ENCODE measurements around the gene ACYP1. TPM values are rescaled to one million over a fixed set of nuclear protein-coding genes. Genes with fewer than 3 reads are reported as not detected.

Gene ACYP1
- total RNA-seq, 4 donors from 2014 or later: 4.2 to 24.3 (median 9.9) TPM

- TF ChIP-seq CTCF (IDR thresholded peaks at IDR 0.05): no peak
- no peak for TF ChIP-seq EP300 (IDR thresholded peaks at IDR 0.05)
- no peak for TF ChIP-seq POLR2A (IDR thresholded peaks at IDR 0.05)
- Histone ChIP-seq H3K27me3 (no peaks in the 10 kb centered on the region), H3K9me3 (no peaks in the 10 kb centered on the region), H3K36me3 (peaks cover 3 to 99% (median 12%) of the 10 kb centered on the region in 3 donors), H3K4me3 (no peak overlapping the region), H3K4me1 (no peaks in the 10 kb centered on the region), H3K27ac (no peak overlapping the region)
- no peak for DNase-seq (ENCODE audit: low spot score in 2 of 2)
Observed at GRCh38 chr14:75098212-75098611, 34.4 kb upstream of the ACYP1 start.

- no peak for DNase-seq (ENCODE audit: low spot score in 2 of 2)
- H3K27me3 ChIP-seq: no peaks in the 10 kb centered on the region
- no peak overlapping the region for H3K27ac ChIP-seq
- no peak overlapping the region for H3K4me3 ChIP-seq
- no peaks in the 10 kb centered on the region for H3K9me3 ChIP-seq
- no peaks in the 10 kb centered on the region for H3K4me1 ChIP-seq
- H3K36me3 ChIP-seq: peaks cover 3 to 99% (median 12%) of the 10 kb centered on the region in 3 donors
- TF ChIP-seq EP300 (IDR thresholded peaks at IDR 0.05) (no peak), CTCF (IDR thresholded peaks at IDR 0.05) (no peak), POLR2A (IDR thresholded peaks at IDR 0.05) (no peak)
- 62 to 64% methylated on average over 6 of the region's 6 CpGs for WGBS, 2 donors
Observed at GRCh38 chr14:75096959-75097358, 33.1 kb upstream of the ACYP1 start.

- Histone ChIP-seq H3K4me3 (no peak overlapping the region), H3K9me3 (no peaks in the 10 kb centered on the region), H3K27ac (no peak overlapping the region), H3K27me3 (no peaks in the 10 kb centered on the region), H3K4me1 (no peaks in the 10 kb centered on the region), H3K36me3 (peaks cover 3 to 99% (median 12%) of the 10 kb centered on the region in 3 donors)
- DNase-seq (ENCODE audit: low spot score in 2 of 2): no peak
- 84 to 89% methylated on average over 4 of the region's 4 CpGs for WGBS, 2 donors
- TF ChIP-seq POLR2A (IDR thresholded peaks at IDR 0.05) (no peak), EP300 (IDR thresholded peaks at IDR 0.05) (no peak), CTCF (IDR thresholded peaks at IDR 0.05) (no peak)
Observed at GRCh38 chr14:75095690-75096089, 31.9 kb upstream of the ACYP1 start.

GRCh38 chr14:75094896-75095295 lies 31.1 kb upstream of the ACYP1 start:
- no peaks in the 10 kb centered on the region for H3K9me3 ChIP-seq
- H3K27me3 ChIP-seq: no peaks in the 10 kb centered on the region
- 83 to 84% methylated on average over 3 of the region's 3 CpGs for WGBS, 2 donors
- H3K4me1 ChIP-seq: no peaks in the 10 kb centered on the region
- H3K4me3 ChIP-seq: no peak overlapping the region
- no peak for TF ChIP-seq POLR2A (IDR thresholded peaks at IDR 0.05)
- TF ChIP-seq EP300 (IDR thresholded peaks at IDR 0.05): no peak
- TF ChIP-seq CTCF (IDR thresholded peaks at IDR 0.05): no peak
- no peak for DNase-seq (ENCODE audit: low spot score in 2 of 2)
- peaks cover 3 to 100% (median 12%) of the 10 kb centered on the region in 3 donors for H3K36me3 ChIP-seq
- no peak overlapping the region for H3K27ac ChIP-seq

- WGBS, 2 donors: 75 to 77% methylated on average over 2 of the region's 2 CpGs
- Histone ChIP-seq H3K9me3 (no peaks in the 10 kb centered on the region), H3K27ac (no peak overlapping the region), H3K36me3 (peaks cover 3 to 100% (median 18%) of the 10 kb centered on the region in 3 donors), H3K4me3 (no peak overlapping the region), H3K4me1 (no peaks in the 10 kb centered on the region), H3K27me3 (no peaks in the 10 kb centered on the region)
- DNase-seq (ENCODE audit: low spot score in 2 of 2): no peak
- no peak for TF ChIP-seq EP300 (IDR thresholded peaks at IDR 0.05)
- no peak for TF ChIP-seq POLR2A (IDR thresholded peaks at IDR 0.05)
- no peak for TF ChIP-seq CTCF (IDR thresholded peaks at IDR 0.05)
Observed at GRCh38 chr14:75092698-75093097, 28.9 kb upstream of the ACYP1 start.

All from tibial nerve (tissue), 4 donors.